Tibial artery (tissue), 4 donors: ENCODE data around the gene TMPRSS3.

ENCODE experiments used
- DNase-seq, 2 donors: peaks; one replicate each; pipeline ENCODE4 v3.0.0-alpha.2; 2019
- H3K27ac ChIP-seq, 2 donors: fragments of 200-600 bp; sonication (generic) in 1 of 2; 1 replicate in 1 of 2; 2 replicates in 1 of 2; pipeline ENCODE4 v1.5.1; 2018 to 2019; ENCODE audit warnings: mild to moderate bottlenecking in 1 of 2
- H3K27me3 ChIP-seq, 2 donors: fragments of 200-600 bp; sonication (generic) in 1 of 2; one replicate each; pipeline versions ENCODE4 v1.5.1 to v1.6.0; 2016 to 2019
- H3K36me3 ChIP-seq, 3 donors: fragments of 200-600 bp; sonication (generic) in 2 of 3; one replicate each; pipeline ENCODE4 v1.5.1; 2016 to 2019; ENCODE audit warnings: mild to moderate bottlenecking in 2 of 3
- H3K4me1 ChIP-seq, 4 donors: fragments of 200-600 bp; sonication (generic) in 2 of 4; 1 replicate in 3 of 4; 2 replicates in 1 of 4; pipeline ENCODE4 v1.5.1; 2016 to 2019
- H3K4me3 ChIP-seq, 2 donors: fragments of 200-600 bp; sonication (generic) in 1 of 2; 1 replicate in 1 of 2; 2 replicates in 1 of 2; pipeline ENCODE4 v1.5.1; 2018 to 2019; ENCODE audit warnings: mild to moderate bottlenecking in 2 of 2
- H3K9me3 ChIP-seq, 3 donors: fragments of 200-600 bp; sonication (generic) in 1 of 3; one replicate each; pipeline ENCODE4 v1.5.1; 2016 to 2019
- intact Hi-C: fragments of 100-400 bp; cut with DNase I; formaldehyde crosslinking; loops from one replicate; pipeline ENCODE4 v1.15.0; 2023; ENCODE audit warnings: low total_unique reads
- TF ChIP-seq, protein P1 (sequence below), 2 experiments: fragments of 200-600 bp in 1 of 2; fragments of 450-650 bp in 1 of 2; IDR thresholded peaks; one replicate each; pipeline ENCODE4 v1.5.1; 2017 to 2019; ENCODE audit warnings: antibody characterized with exemption in 2 of 2, mild to moderate bottlenecking in 1 of 2, moderate library complexity in 1 of 2

TMPRSS3 gene

DNA sequence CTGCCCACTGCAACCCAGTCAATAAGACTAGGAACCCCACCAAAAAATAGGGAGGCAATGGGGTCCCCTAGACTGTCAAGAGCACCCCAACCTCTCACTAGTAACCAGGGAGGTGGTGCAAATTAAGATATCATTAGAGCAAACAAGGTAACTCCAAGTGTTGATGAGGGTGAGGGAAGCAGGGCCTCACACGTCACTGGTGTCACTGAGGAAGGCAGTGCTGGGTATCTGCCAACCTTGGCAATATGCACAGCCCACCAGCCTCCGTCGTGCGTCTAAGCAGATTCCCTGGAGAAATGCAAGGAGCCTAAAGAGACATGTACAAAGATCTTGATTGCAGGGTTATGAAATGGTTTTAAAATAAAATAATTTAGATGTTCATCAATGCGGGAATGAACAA, 11.6 kb upstream of the TMPRSS3 start:
- DNase-seq = no peak
- Histone ChIP-seq H3K27me3 (peaks cover 0 to 24% of the 10 kb centered on the region in 2 donors), H3K27ac (no peak overlapping the region), H3K4me1 (no peaks in the 10 kb centered on the region), H3K36me3 (no peaks in the 10 kb centered on the region), H3K9me3 (no peaks in the 10 kb centered on the region), H3K4me3 (no peak overlapping the region)
- TF ChIP-seq, protein P1, sequence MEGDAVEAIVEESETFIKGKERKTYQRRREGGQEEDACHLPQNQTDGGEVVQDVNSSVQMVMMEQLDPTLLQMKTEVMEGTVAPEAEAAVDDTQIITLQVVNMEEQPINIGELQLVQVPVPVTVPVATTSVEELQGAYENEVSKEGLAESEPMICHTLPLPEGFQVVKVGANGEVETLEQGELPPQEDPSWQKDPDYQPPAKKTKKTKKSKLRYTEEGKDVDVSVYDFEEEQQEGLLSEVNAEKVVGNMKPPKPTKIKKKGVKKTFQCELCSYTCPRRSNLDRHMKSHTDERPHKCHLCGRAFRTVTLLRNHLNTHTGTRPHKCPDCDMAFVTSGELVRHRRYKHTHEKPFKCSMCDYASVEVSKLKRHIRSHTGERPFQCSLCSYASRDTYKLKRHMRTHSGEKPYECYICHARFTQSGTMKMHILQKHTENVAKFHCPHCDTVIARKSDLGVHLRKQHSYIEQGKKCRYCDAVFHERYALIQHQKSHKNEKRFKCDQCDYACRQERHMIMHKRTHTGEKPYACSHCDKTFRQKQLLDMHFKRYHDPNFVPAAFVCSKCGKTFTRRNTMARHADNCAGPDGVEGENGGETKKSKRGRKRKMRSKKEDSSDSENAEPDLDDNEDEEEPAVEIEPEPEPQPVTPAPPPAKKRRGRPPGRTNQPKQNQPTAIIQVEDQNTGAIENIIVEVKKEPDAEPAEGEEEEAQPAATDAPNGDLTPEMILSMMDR (IDR thresholded peaks at IDR 0.05) = no peak
- intact Hi-C loops = no loop called here

DNA sequence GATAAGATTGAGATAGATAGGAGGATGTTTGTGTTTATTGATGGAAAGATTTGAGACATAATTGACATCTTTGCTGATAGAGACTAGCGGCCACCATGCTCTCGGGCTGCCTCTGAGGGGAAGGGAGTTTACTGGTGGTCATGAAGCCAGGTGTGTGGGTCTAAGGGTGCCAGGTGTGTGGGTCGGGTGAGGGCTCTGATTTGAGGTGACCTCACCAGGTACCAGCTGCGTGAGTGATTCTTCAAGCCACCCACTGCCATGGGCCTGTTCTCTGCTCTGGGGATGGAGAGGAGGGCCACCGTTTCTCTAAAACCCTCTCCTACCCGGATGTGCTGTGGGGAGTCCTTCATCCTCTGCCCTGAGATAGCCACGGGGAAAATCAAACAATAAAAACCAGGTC, 11.0 kb upstream of the TMPRSS3 start:
- Histone ChIP-seq H3K9me3 (no peaks in the 10 kb centered on the region), H3K4me3 (no peak overlapping the region), H3K4me1 (no peaks in the 10 kb centered on the region), H3K27me3 (peaks cover 0 to 20% of the 10 kb centered on the region in 2 donors), H3K36me3 (no peaks in the 10 kb centered on the region), H3K27ac (no peak overlapping the region)
- TF ChIP-seq, protein P1 (IDR thresholded peaks at IDR 0.05) = no peak
- no peak for DNase-seq
- intact Hi-C loops = no loop called here

DNA sequence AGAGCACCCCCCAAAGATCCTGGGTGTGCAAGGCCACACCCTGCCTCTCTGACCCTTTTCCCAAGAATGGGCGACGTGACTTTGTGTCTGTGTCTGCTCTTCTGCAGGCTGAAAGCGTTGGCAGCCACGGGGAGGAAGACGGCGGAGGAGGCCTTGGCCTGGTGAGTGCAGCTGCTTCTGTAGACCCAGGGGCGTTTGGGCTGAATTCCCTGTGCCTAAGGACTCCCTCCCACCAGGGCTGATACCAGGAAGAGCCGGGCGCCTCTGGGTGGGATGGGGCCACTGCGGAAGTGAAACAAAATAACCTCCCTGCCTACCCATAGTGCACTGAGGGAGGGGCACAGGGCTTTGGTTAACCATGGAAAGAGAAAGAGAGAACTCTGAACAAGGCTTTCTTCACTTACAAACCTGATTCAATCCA, 10.4 kb upstream of the TMPRSS3 start:
- Histone ChIP-seq H3K9me3 (no peaks in the 10 kb centered on the region), H3K4me1 (no peaks in the 10 kb centered on the region), H3K4me3 (no peak overlapping the region), H3K27ac (no peak overlapping the region), H3K36me3 (no peaks in the 10 kb centered on the region), H3K27me3 (peaks cover 0 to 13% of the 10 kb centered on the region in 2 donors)
- intact Hi-C loops = no loop called here
- DNase-seq = no peak
- TF ChIP-seq, protein P1 (IDR thresholded peaks at IDR 0.05) = no peak

DNA sequence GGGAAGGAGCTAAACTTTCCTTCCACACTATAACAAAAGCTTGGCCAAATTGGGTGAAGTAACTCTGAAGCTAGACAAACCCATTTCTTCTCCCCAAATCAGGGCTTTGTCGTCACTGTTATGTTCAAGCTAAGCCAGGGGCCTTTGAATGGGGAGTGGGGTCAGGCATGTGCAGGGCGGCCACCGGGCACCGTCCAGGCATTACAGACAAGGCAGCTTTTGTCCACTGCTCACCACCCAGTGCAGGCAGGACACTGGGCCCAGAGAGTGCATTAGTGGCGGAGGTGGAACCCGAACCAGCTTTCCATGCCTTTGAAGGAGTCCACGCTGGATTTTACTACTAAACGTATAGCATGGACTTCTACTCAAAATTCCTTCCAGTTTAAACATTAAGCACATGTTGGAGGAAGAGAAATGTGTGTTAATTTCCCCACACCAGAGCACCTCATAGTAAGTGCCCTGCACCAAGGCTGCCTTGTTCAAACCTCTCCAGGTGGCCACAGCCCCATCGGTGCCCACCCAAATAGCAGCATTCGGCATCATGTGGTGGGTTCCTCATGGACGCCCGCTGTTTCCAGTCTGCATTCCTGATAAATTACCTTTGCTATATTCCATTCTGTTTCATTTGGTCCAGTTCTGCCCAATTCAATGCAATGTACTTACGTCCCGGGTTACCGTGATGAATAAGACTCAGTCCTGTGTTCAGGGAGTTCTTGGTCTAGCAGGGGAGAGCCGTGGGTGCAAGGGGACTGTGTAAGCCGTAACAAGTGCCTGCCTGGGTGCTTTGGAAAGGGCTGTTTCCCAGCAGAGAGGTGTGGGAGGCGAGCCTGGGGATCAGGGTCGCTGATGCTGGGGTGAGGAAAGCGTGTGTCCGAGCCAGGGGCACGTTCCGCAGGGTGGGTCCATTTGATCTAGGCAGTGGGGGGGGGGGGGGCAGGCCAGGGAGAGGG, 9.5 kb upstream of the TMPRSS3 start:
- Histone ChIP-seq H3K27ac (no peak overlapping the region), H3K4me3 (no peak overlapping the region), H3K27me3 (peaks cover 0 to 11% of the 10 kb centered on the region in 2 donors), H3K9me3 (no peaks in the 10 kb centered on the region), H3K36me3 (no peaks in the 10 kb centered on the region), H3K4me1 (no peaks in the 10 kb centered on the region)
- no peak for DNase-seq
- intact Hi-C loops = no loop called here
- TF ChIP-seq, protein P1 (IDR thresholded peaks at IDR 0.05) = no peak

DNA sequence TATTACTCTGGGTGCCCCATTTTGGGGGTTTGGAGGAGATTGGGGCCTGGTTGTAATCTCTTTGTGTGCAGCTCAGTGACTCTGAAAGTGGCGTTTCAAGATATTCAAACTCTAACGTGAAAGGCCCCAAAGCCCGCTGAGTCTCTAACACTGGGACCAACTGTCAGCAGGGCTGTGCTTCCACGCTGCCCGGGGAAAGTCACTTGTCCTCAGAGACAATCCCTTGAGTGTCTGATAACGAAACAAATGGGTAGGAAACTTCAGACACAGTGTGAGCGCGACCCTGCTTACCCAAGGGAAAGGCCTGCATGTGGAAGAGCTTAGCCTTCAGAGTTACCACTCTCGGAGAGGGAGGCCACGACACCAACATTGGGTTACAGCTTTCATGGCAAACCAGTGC, 8.7 kb upstream of the TMPRSS3 start:
- DNase-seq = no peak
- Histone ChIP-seq H3K36me3 (no peaks in the 10 kb centered on the region), H3K27ac (no peak overlapping the region), H3K4me1 (no peaks in the 10 kb centered on the region), H3K27me3 (peaks cover 0 to 6% of the 10 kb centered on the region in 2 donors), H3K9me3 (no peaks in the 10 kb centered on the region), H3K4me3 (no peak overlapping the region)
- TF ChIP-seq, protein P1 (IDR thresholded peaks at IDR 0.05) = no peak
- intact Hi-C loops = no loop called here
